Psoas muscle (tissue), 8 donors: ENCODE results near the gene ADIPOR2. TPM values are rescaled to one million over a fixed set of nuclear protein-coding genes. Genes with fewer than 3 reads are reported as not detected.
"Not testable (repeated sequence)": the region's sequence is repeated elsewhere in the genome, so short reads cannot be mapped to it uniquely, and the experiment has no call there.

ENCODE experiments used
- ATAC-seq, 4 donors: fragments of 200-7000 bp; cut with Tn5 transposase; one replicate each; pipeline ENCODE4 v1.9.1; 2020; ENCODE audit warnings: moderate library complexity in 3 of 4, mild to moderate bottlenecking in 2 of 4
- DNase-seq, 2 donors: peaks; one replicate each; pipeline ENCODE4 v3.0.0-alpha.2; 2020
- H3K27ac ChIP-seq: fragments of 200-600 bp; one replicate; pipeline ENCODE4 v1.8.0; 2022
- H3K27me3 ChIP-seq, 3 donors: fragments of 200-600 bp in 1 of 3; one replicate each; pipeline versions ENCODE4 v1.6.1 to v1.8.0; 2013 to 2022; ENCODE audit warnings: low read length in 2 of 3, mild to moderate bottlenecking in 2 of 3, moderate library complexity in 1 of 3; ENCODE audit not compliant: insufficient read depth in 3 of 3
- H3K36me3 ChIP-seq, 2 donors: fragments of 200-600 bp in 1 of 2; one replicate each; pipeline versions ENCODE4 v1.6.1 to v1.8.0; 2013 to 2022; ENCODE audit warnings: low read depth in 1 of 2, mild to moderate bottlenecking in 1 of 2, moderate library complexity in 1 of 2; ENCODE audit not compliant: insufficient read depth in 1 of 2
- H3K4me1 ChIP-seq: fragments of 200-600 bp; one replicate; pipeline ENCODE4 v1.8.0; 2022
- H3K4me3 ChIP-seq: fragments of 200-600 bp; one replicate; pipeline ENCODE4 v1.8.0; 2022; ENCODE audit warnings: mild to moderate bottlenecking
- H3K9me3 ChIP-seq: fragments of 200-600 bp; one replicate; pipeline ENCODE4 v1.8.0; 2022
- CTCF ChIP-seq: fragments of 200-600 bp; IDR thresholded peaks from one replicate; pipeline ENCODE4 v1.8.0; 2022; ENCODE audit warnings: antibody characterized with exemption
- WGBS, 3 donors: extraction: QIAGEN DNeasy Blood & Tissue Kit; methylation state at CpG; one replicate each; pipeline versions ENCODE4 v1.1.6 to v1.1.7; 2013; 5-methylcytosine and 5-hydroxymethylcytosine counted together
- intact Hi-C, 2 donors: fragments of 100-400 bp; cut with DNase I; formaldehyde crosslinking; loops; one replicate each; pipeline versions ENCODE4 v1.11.0 to v1.14.2; 2022
- polyA plus RNA-seq, 3 donors: library from polyadenylated mRNA; stranded (reverse); fragments of 200-250 nt; gene quantifications; one replicate each; pipeline ENCODE4 v1.2.3, GENCODE V29; 2013
- total RNA-seq, 4 donors: library from RNA; stranded (reverse); fragmentation: NEBNext Ultra II Directional in 2 of 4; extraction: Animal tissue kit (Norgen Biotek cat#: 25700) in 2 of 4; gene quantifications; one replicate each; pipeline versions ENCODE4 v1.2.1 to v1.2.4, GENCODE V29; 2021 to 2023
- donor health status: healthy with polysubstance abuse.
- donor health status: DM: no; HTN: no; CAD: no; lungs with moderate emphysema.
- donor health status: Bipolar disorder and iron deficiency.
- donor health status: healthy.
- donor health status: DM: yes; HTN: yes; CAD: no.
- donor health status: DM: no; HTN: no; CAD: no.
- donor health status: DM: no; HTN: no; CAD: no.
- donor health status: DM: yes; HTN: yes; CAD: no.

ADIPOR2 gene
- total and polyA plus RNA-seq, 7 donors, result 28.6 to 52.1 (median 44.2) TPM

DNA sequence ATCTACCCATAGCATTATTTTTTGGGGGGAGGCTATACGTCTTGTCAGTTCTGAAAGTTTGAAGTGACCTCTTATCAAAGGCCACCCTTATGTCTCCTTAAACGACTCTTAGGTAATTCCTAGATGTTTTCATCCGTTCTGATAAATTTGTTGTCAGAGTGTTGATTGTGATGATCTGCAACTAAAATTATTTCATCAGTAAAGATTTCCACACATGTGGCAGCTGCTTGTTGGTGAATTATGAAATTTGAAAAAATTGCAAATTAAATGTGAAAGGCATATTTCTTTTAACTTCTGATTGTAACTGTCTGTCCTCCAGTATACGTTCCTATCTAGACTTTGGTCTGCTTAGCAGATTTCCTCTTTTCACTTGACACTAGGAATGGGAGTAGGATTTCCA is 1.4 kb downstream of the ADIPOR2 start:
- Histone ChIP-seq H3K9me3 (no peaks in the 10 kb centered on the region), H3K27ac (peak overlapping the region; percentile 97), H3K4me1 (peaks cover 41% of the 10 kb centered on the region), H3K4me3 (peak overlapping the region; percentile 99), H3K27me3 (no peaks in the 10 kb centered on the region), H3K36me3 (no peaks in the 10 kb centered on the region)
- TF ChIP-seq CTCF, result no peak
- no peak for DNase-seq
- ATAC-seq, result no peak
- WGBS, 3 donors, result 21 to 28% (median 25%) methylated on average over 4 of the region's 4 CpGs
- intact Hi-C loops, result loop anchor here in 1 of 2 donors (5.0 kb wide), 2 partner anchors 50 to 100 kb away; no protein-coding TSS in a partner anchor

DNA sequence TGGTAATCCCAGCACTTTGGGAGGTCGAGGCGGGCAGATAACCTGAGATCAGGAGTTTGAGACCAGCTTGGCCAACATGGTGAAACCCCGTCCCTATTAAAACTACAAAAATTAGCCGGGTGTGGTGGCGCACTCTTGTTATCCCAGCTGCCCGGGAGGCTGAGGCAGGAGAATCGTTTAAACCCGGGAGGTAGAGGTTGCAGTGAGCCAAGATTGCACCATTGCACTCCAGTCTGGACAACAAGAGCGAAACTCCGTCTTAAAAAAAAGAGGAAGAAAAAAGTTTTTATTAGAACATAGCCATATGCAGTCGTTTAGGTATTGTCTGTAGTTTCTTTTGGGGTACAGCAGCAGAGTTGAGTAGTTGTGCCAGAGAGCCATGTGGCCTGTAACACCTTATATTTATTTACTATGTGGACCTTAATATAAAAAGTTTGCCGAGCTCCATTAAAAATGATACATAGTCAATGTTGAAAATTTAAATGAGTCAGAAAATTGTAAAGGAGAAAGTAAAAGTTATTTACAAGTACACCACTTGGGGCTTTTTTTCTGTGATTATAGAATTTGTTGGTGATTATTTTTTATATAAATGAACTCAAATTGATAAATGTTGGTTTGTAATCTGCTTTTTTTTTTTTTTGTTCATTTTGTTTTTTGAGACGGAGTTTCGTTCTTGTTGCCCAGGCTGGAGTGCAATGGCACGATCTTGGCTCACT is 2.2 kb downstream of the ADIPOR2 start:
- WGBS, 3 donors, result 80 to 87% (median 84%) methylated on average over 15 of the region's 15 CpGs
- no peak for ATAC-seq

GRCh38 chr12:1695097-1695496 is 4.2 kb downstream of the ADIPOR2 start:
- intact Hi-C loops, DNase-seq: not testable (repeated sequence)
- H3K4me1 ChIP-seq, result peaks cover 51% of the 10 kb centered on the region

More for the DNA sequence above, 2.2 kb downstream of the ADIPOR2 start:
- intact Hi-C loops, result loop anchor here in 1 of 2 donors (5.0 kb wide), 2 partner anchors 49 to 99 kb away; no protein-coding TSS in a partner anchor
- peaks cover 48% of the 10 kb centered on the region for H3K4me1 ChIP-seq
- H3K36me3 ChIP-seq, result no peaks in the 10 kb centered on the region
- no peaks in the 10 kb centered on the region for H3K27me3 ChIP-seq
- DNase-seq, result no peak
- no peaks in the 10 kb centered on the region for H3K9me3 ChIP-seq
- TF ChIP-seq CTCF, result no peak
- H3K27ac ChIP-seq, result no peak overlapping the region
- peak overlapping the region; percentile 99 for H3K4me3 ChIP-seq

DNA sequence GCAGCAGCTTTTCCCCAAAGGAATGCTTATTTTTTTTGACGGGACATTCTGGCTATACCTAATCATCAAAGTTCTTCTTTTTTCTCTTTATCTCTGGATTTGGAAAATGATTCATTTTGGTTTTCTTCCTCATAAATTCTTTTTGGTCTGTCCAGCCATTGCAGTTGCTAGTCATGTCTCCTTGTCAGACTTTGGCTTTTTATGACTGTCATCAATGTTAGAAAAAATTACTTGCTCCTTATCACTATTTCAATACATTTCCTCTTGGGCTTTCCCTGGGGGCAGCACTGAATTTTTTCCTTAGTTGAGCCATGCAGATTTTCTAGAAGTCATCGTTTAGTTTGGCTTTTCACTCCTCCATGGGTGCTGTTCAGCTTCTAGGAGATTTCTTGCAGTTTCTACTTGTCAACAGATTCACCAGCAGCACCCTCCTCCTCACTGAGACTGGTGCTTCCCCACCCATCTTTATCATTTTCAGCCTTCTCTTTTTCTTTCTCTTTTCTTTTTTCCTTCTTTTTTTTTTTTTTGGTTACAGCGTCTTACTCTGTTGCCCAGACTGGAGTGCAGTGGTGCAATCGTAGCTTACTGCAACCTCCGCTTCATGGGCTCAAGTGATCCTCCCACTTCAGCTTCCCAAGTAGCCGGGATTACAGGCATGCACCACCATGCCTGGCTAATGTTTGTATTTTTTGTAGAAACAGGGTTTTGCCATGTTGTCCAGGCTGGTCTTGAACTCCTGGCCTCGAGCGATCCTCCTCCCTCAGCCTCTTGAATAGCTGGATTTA is 5.2 kb downstream of the ADIPOR2 start:
- DNase-seq, result no peak
- no peak for TF ChIP-seq CTCF
- Histone ChIP-seq H3K4me1 (peaks cover 50% of the 10 kb centered on the region), H3K9me3 (no peaks in the 10 kb centered on the region), H3K27ac (no peak overlapping the region), H3K36me3 (no peaks in the 10 kb centered on the region), H3K4me3 (no peak overlapping the region), H3K27me3 (no peaks in the 10 kb centered on the region)
- WGBS, 3 donors, result 66 to 77% (median 71%) methylated on average over 8 of the region's 8 CpGs
- intact Hi-C loops, result no loop called here
- no peak for ATAC-seq

More at GRCh38 chr12:1695097-1695496, 4.2 kb downstream of the ADIPOR2 start:
- ATAC-seq, H3K27ac ChIP-seq, H3K9me3 ChIP-seq, H3K4me3 ChIP-seq, H3K36me3 ChIP-seq, H3K27me3 ChIP-seq: not testable (repeated sequence)
- 90 to 99% (median 98%) methylated on average over 8 of the region's 8 CpGs for WGBS, 3 donors

GRCh38 chr12:1696800-1697199 is 5.9 kb downstream of the ADIPOR2 start:
- no peak for DNase-seq
- H3K27ac ChIP-seq, result no peak overlapping the region
- TF ChIP-seq CTCF, result no peak
- ATAC-seq, result no peak
- no peaks in the 10 kb centered on the region for H3K36me3 ChIP-seq
- H3K4me1 ChIP-seq, result peaks cover 50% of the 10 kb centered on the region
- H3K27me3 ChIP-seq, result no peaks in the 10 kb centered on the region
- intact Hi-C loops, result no loop called here
- no peaks in the 10 kb centered on the region for H3K9me3 ChIP-seq
- no peak overlapping the region for H3K4me3 ChIP-seq
